Measurements from ENCODE around the gene MRC1.

MRC1 gene

GRCh38 chr10:17891435-17891834 lies 82.3 kb downstream of the MRC1 start:
- ChIA-PET CTCF (no interaction called here), POLR2A (no interaction called here)
- no peaks in the 10 kb centered on the region for H3K9me3 ChIP-seq (ENCODE audit: control insufficient read depth, insufficient read depth, low read depth, low read length)
- H3K27ac ChIP-seq (ENCODE audit: extremely low read depth, low read depth, low read length): no peak overlapping the region
- H3K36me3 ChIP-seq (ENCODE audit: control insufficient read depth in 2 of 2, insufficient read depth in 1 of 2, low read length in 2 of 2): no peaks in the 10 kb centered on the region
- H3K4me1 ChIP-seq (ENCODE audit: control insufficient read depth, insufficient read depth, low read length): no peaks in the 10 kb centered on the region
- no peak overlapping the region for H3K4me3 ChIP-seq (ENCODE audit: low read depth, low read length)
- TF ChIP-seq ZNF133 (tag by site-specific recombination; IDR thresholded peaks at IDR 0.05) (no peak), REST (tag by site-specific recombination; IDR thresholded peaks at IDR 0.05) (no peak), ZNF18 (tag by site-specific recombination; IDR thresholded peaks at IDR 0.05) (no peak), ZNF518A (tag by site-specific recombination; conservative IDR thresholded peaks at IDR 0.05; ENCODE audit: low read depth) (no peak), ZNF37A (tag by site-specific recombination; IDR thresholded peaks at IDR 0.05) (no peak)

- Histone ChIP-seq H3K4me3 (ENCODE audit: low read depth, low read length) (no peak overlapping the region), H3K27ac (ENCODE audit: extremely low read depth, low read depth, low read length) (no peak overlapping the region), H3K9me3 (ENCODE audit: control insufficient read depth, insufficient read depth, low read depth, low read length) (no peaks in the 10 kb centered on the region), H3K4me1 (ENCODE audit: control insufficient read depth, insufficient read depth, low read length) (no peaks in the 10 kb centered on the region), H3K36me3 (ENCODE audit: control insufficient read depth in 2 of 2, insufficient read depth in 1 of 2, low read length in 2 of 2) (no peaks in the 10 kb centered on the region)
- TF ChIP-seq RBAK (tag by site-specific recombination; IDR thresholded peaks at IDR 0.05): no peak
- no peak for TF ChIP-seq ZFP37 (tag by site-specific recombination; IDR thresholded peaks at IDR 0.05)
- no peak for TF ChIP-seq BCL11A (tag by site-specific recombination; IDR thresholded peaks at IDR 0.05; ENCODE audit: low read depth)
- no peak for TF ChIP-seq ZNF580 (tag by site-specific recombination; IDR thresholded peaks at IDR 0.05)
- CTCF ChIA-PET: interaction anchor here (0.5 to 2.6 kb wide), 4 partner anchors 99 to 294 kb away, joined by 3 to 8 read pairs (median 4); no protein-coding TSS in a partner anchor
- POLR2A ChIA-PET: no interaction called here
These were observed 95.4 kb downstream of the MRC1 start for GRCh38 chr10:17904564-17904963.

- H3K36me3 ChIP-seq (ENCODE audit: control insufficient read depth in 2 of 2, insufficient read depth in 1 of 2, low read length in 2 of 2): no peaks in the 10 kb centered on the region
- H3K27ac ChIP-seq (ENCODE audit: extremely low read depth, low read depth, low read length): no peak overlapping the region
- no peaks in the 10 kb centered on the region for H3K4me1 ChIP-seq (ENCODE audit: control insufficient read depth, insufficient read depth, low read length)
- no peak for TF ChIP-seq ZXDB (tag by site-specific recombination; IDR thresholded peaks at IDR 0.05)
- TF ChIP-seq ZNF600 (tag by site-specific recombination; IDR thresholded peaks at IDR 0.05): no peak
- no peak for TF ChIP-seq ZNF214 (tag by site-specific recombination; IDR thresholded peaks at IDR 0.05; ENCODE audit: borderline replicate concordance)
- no peak for TF ChIP-seq ZNF221 (tag by site-specific recombination; IDR thresholded peaks at IDR 0.05; ENCODE audit: borderline replicate concordance)
- TF ChIP-seq ZNF18 (tag by site-specific recombination; IDR thresholded peaks at IDR 0.05): no peak
- ChIA-PET CTCF (interaction anchor here (0.7 to 2.6 kb wide), 3 partner anchors 9 to 311 kb away, joined by 3 to 8 read pairs (median 5); no protein-coding TSS in a partner anchor), POLR2A (no interaction called here)
- no peaks in the 10 kb centered on the region for H3K9me3 ChIP-seq (ENCODE audit: control insufficient read depth, insufficient read depth, low read depth, low read length)
- no peak overlapping the region for H3K4me3 ChIP-seq (ENCODE audit: low read depth, low read length)
These were observed 96.3 kb downstream of the MRC1 start for GRCh38 chr10:17905491-17905890.

Measured in HEK293 (cell line).